Kidney (tissue), 14 donors: ENCODE results near the gene NPR3. TPM values are rescaled to one million over a fixed set of nuclear protein-coding genes. Genes with fewer than 3 reads are reported as not detected.

Experiments
- DNase-seq, 5 donors: peaks; one replicate each; pipeline ENCODE4 v3.0.0-alpha.2; 2013 to 2020
- FAIRE-seq: peaks from 2 replicates; lab custom pipeline; 2012; peaks lifted over from hg19 to GRCh38; lab: Jason Lieb, UNC
- H3K27ac ChIP-seq, 2 donors: one replicate each; pipeline ENCODE4 v1.7.0; 2013; ENCODE audit warnings: low read depth in 2 of 2, low read length in 2 of 2, inconsistent platforms in 1 of 2
- H3K27me3 ChIP-seq: one replicate; pipeline ENCODE4 v1.7.1; 2013; ENCODE audit warnings: low read length, inconsistent platforms; ENCODE audit not compliant: control insufficient read depth, insufficient read depth
- H3K36me3 ChIP-seq, 3 donors: one replicate each; pipeline versions ENCODE4 v1.7.0 to v1.7.1; 2013; ENCODE audit warnings: low read length in 3 of 3, control low read depth in 1 of 3, inconsistent platforms in 1 of 3; ENCODE audit not compliant: insufficient read depth in 3 of 3, control insufficient read depth in 2 of 3
- H3K4me1 ChIP-seq, 3 donors: one replicate each; pipeline versions ENCODE4 v1.7.0 to v1.7.1; 2013; ENCODE audit warnings: low read length in 3 of 3, inconsistent platforms in 1 of 3, low read depth in 1 of 3; ENCODE audit not compliant: control insufficient read depth in 2 of 3, insufficient read depth in 2 of 3
- H3K4me3 ChIP-seq, 3 donors: one replicate each; pipeline versions ENCODE4 v1.7.0 to v1.8.1; 2013; ENCODE audit warnings: low read length in 3 of 3, control low read depth in 1 of 3, inconsistent platforms in 1 of 3
- H3K9ac ChIP-seq, 3 donors: one replicate each; pipeline versions ENCODE4 v1.7.0 to v1.7.1; 2013; ENCODE audit warnings: low read length in 3 of 3, control low read depth in 1 of 3, inconsistent platforms in 1 of 3
- H3K9me3 ChIP-seq, 3 donors: one replicate each; pipeline versions ENCODE4 v1.7.0 to v1.7.1; 2013; ENCODE audit warnings: low read length in 3 of 3, control low read depth in 1 of 3, inconsistent platforms in 1 of 3; ENCODE audit not compliant: control insufficient read depth in 2 of 3, insufficient read depth in 1 of 3
- intact Hi-C: fragments of 100-400 bp; cut with DNase I; formaldehyde crosslinking; loops from one replicate; pipeline ENCODE4 v1.11.1; 2022
- polyA plus RNA-seq: library from polyadenylated mRNA; stranded (reverse); fragments of 350-450 nt; fragmentation: Illumina TruSeq; extraction: RNeasy Lipid Tissue Mini Kit (QIAGEN cat#74804); gene quantifications from one replicate; pipeline ENCODE4 v1.2.3, GENCODE V29; 2014; ENCODE audit warnings: low read depth, low replicate concordance; ENCODE audit not compliant: insufficient read depth
- total RNA-seq: library from RNA; stranded (reverse); fragmentation: NEBNext Ultra II Directional; extraction: Animal tissue kit (Norgen Biotek cat#: 25700); gene quantifications from one replicate; pipeline ENCODE4 v1.2.1, GENCODE V29; 2021
- TF ChIP-seq, protein P1 (sequence below): IDR thresholded peaks from 3 replicates; pipeline ENCODE4 v1.5.1; 2012; ENCODE audit warnings: mild to moderate bottlenecking, moderate library complexity, borderline replicate concordance; ENCODE audit not compliant: insufficient read depth; ENCODE audit errors: extremely low read depth
- donor health status: control.
- donor health status: control.
- donor health status: control.
- donor health status: control.
- donor health status: control.
- donor health status: DM: yes; HTN: yes; CAD: no.
- donor health status: Normal renal cell carcinoma (clear cell type).

The NPR3 gene
- total and polyA plus RNA-seq, 2 donors from 2014 or later = 12.5 to 33.7 TPM

DNA sequence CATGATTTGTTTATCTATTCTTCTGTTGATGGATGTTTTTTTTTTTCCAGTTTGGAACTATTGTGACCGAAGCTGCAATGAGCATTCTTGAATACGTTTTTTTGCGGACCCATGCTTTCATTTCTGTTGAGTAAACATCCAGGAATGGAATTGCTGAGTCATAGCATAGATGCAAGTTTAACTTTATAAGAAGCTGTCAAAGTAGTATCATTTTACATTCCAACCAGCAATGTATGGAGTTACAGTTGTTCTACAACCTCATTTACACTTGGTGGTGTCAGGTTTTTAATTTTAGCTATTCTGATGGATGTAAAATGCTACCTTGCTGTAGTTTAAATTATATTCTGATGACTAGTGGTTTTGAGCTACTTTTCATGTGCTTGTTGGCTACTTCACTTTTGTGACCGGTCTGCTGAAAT, 49.0 kb downstream of the NPR3 start:
- H3K27me3 ChIP-seq = no peaks in the 10 kb centered on the region
- H3K4me3 ChIP-seq = peak overlapping the region in 1 of 3 donors; percentile 32

DNA sequence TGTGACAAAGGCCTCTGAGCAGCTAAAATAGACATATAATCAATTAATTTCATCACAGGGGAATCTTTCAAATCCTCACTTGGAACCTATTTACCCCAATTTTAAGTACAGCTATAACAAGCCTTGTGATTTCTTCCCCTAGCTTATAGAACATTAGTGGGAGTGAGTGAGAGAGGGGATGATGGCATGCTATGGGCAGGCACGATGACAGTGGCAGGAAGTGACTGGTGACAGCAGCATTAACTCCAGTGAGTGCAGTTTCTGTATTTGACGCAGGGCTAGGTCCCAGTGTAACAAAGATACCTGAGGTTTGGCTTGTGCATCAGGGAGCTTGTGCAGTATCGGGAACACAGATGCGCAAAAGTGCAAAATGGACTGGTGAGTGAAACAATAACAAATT, 54.1 kb downstream of the NPR3 start:
- H3K4me3 ChIP-seq = no peak overlapping the region
- DNase-seq (no peak), FAIRE-seq (no peak)
- H3K27me3 ChIP-seq = no peaks in the 10 kb centered on the region
- no peak overlapping the region for H3K9ac ChIP-seq
- H3K27ac ChIP-seq = no peak overlapping the region
- TF ChIP-seq, protein P1, sequence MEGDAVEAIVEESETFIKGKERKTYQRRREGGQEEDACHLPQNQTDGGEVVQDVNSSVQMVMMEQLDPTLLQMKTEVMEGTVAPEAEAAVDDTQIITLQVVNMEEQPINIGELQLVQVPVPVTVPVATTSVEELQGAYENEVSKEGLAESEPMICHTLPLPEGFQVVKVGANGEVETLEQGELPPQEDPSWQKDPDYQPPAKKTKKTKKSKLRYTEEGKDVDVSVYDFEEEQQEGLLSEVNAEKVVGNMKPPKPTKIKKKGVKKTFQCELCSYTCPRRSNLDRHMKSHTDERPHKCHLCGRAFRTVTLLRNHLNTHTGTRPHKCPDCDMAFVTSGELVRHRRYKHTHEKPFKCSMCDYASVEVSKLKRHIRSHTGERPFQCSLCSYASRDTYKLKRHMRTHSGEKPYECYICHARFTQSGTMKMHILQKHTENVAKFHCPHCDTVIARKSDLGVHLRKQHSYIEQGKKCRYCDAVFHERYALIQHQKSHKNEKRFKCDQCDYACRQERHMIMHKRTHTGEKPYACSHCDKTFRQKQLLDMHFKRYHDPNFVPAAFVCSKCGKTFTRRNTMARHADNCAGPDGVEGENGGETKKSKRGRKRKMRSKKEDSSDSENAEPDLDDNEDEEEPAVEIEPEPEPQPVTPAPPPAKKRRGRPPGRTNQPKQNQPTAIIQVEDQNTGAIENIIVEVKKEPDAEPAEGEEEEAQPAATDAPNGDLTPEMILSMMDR = no peak
- intact Hi-C loops = no loop called here
- H3K9me3 ChIP-seq = no peaks in the 10 kb centered on the region
- H3K4me1 ChIP-seq = peaks cover 0 to 14% (median 3%) of the 10 kb centered on the region in 3 donors
- H3K36me3 ChIP-seq = peaks cover 0 to 30% (median 6%) of the 10 kb centered on the region in 3 donors

More for the DNA sequence above, 49.0 kb downstream of the NPR3 start:
- Histone ChIP-seq H3K36me3 (peaks cover 0 to 5% (median 0%) of the 10 kb centered on the region in 3 donors), H3K9ac (no peak overlapping the region), H3K9me3 (no peaks in the 10 kb centered on the region), H3K4me1 (no peaks in the 10 kb centered on the region), H3K27ac (no peak overlapping the region)
- intact Hi-C loops = no loop called here
- TF ChIP-seq, protein P1 = no peak
- FAIRE-seq (no peak), DNase-seq (no peak)

- no peaks in the 10 kb centered on the region for H3K9me3 ChIP-seq
- no peak overlapping the region for H3K27ac ChIP-seq
- intact Hi-C loops = no loop called here
- H3K9ac ChIP-seq = no peak overlapping the region
- TF ChIP-seq, protein P1 = no peak
- no peak for DNase-seq
- peaks cover 0 to 25% (median 12%) of the 10 kb centered on the region in 3 donors for H3K4me1 ChIP-seq
- H3K27me3 ChIP-seq = no peaks in the 10 kb centered on the region
- H3K36me3 ChIP-seq = peaks cover 0 to 30% (median 6%) of the 10 kb centered on the region in 3 donors
- H3K4me3 ChIP-seq = no peak overlapping the region
- FAIRE-seq = no peak
These were observed 56.9 kb downstream of the NPR3 start for GRCh38 chr5:32767948-32768467.
